HepG2 (cell line): ENCODE data around the gene AQP12A. TPM values are rescaled to one million over a fixed set of nuclear protein-coding genes. Genes with fewer than 3 reads are reported as not detected.

Source experiments
- AGO2 ChIP-seq: fragments of 200-400 bp; formaldehyde crosslinking; optimal IDR thresholded peaks from 2 replicates; pipeline ENCODE3; 2017; ENCODE audit warnings: mild to moderate bottlenecking, low read depth, low read length, moderate library complexity
- RFXANK ChIP-seq: IDR thresholded peaks from 2 replicates; pipeline ENCODE4 v1.6.1; 2016
- SAFB2 ChIP-seq: sonication (generic); formaldehyde crosslinking; IDR thresholded peaks from 2 replicates; pipeline ENCODE4 v1.5.1; 2020; ENCODE audit warnings: missing genetic modification reagents, low read depth, mild to moderate bottlenecking, borderline replicate concordance
- SIX1 ChIP-seq: sonication (generic); formaldehyde crosslinking; IDR thresholded peaks from 2 replicates; pipeline ENCODE4 v1.4.0; 2020; ENCODE audit warnings: missing genetic modification reagents, borderline replicate concordance
- YEATS4 ChIP-seq: sonication (generic); formaldehyde crosslinking; IDR thresholded peaks from 2 replicates; pipeline ENCODE4 v1.4.0; 2020; ENCODE audit warnings: missing genetic modification reagents, borderline replicate concordance
- ZNF263 ChIP-seq: sonication (generic); formaldehyde crosslinking; IDR thresholded peaks from 2 replicates; pipeline ENCODE4 v1.4.0; 2020; ENCODE audit warnings: missing genetic modification reagents
- polyA plus RNA-seq, 8 experiments: library from polyadenylated mRNA; depleted of rRNA in 3 of 8; stranded (reverse) in 7 of 8; unstranded in 1 of 8; fragments of >200 nt; fragmentation: Illumina TruSeq in 4 of 8; extraction: Trizol in 4 of 8; gene quantifications; 2 replicates each; pipeline versions ENCODE4 v1.2.1 to v1.2.3, GENCODE V29; 2011 to 2016; ENCODE audit warnings: low read depth in 4 of 8, missing spikeins in 1 of 8, mixed read lengths in 1 of 8; ENCODE audit not compliant: insufficient read depth in 1 of 8
- total RNA-seq, 5 experiments: library from RNA; depleted of rRNA; stranded (reverse); fragments of >200 nt; fragmentation: Illumina TruSeq; extraction: Trizol; gene quantifications; 2 replicates each; pipeline ENCODE4 v1.2.3, GENCODE V29; 2016; ENCODE audit warnings: low read depth in 1 of 5
- TF ChIP-seq, protein P1 (sequence below): sonication (generic); formaldehyde crosslinking; IDR thresholded peaks from 2 replicates; pipeline ENCODE4 v1.4.0; 2020; ENCODE audit warnings: mild to moderate bottlenecking, missing genetic modification reagents

Gene AQP12A
- total and polyA plus RNA-seq, 2 of the 13 experiments (the other 11 are each of a cell fraction or from before 2014, with no cell fraction given) = not detected

DNA sequence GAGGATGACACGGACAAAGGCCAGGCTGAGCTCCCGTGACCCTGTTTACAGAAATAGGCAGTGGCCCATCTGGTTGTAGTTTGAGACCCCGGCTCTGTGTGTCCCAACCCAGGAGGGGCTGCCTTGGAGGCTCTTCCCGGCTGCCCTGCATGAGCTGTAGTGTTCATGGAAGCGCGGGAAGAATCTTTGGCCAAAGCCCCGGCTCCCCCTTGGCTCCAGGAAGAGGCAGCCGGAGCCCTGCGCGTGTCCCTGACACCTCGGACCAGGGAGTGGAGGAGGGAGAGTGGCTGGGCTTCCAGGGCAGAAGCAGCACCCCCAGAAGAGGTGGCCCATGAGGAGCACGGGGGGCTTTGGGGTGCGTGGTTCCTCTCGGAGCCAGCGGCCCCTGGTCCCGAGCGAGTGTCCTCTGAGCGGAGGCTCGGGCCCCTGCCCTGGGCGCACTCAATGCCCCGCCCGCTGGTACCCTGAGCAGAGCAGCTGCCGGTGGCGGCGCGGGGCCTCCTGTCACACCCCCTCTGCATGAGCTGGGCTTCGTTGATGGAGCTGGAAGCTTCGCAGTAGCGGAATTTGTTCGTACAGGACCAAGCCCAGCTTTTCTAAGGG is 44.7 kb upstream of the AQP12A start (continued):
- TF ChIP-seq, protein P1, sequence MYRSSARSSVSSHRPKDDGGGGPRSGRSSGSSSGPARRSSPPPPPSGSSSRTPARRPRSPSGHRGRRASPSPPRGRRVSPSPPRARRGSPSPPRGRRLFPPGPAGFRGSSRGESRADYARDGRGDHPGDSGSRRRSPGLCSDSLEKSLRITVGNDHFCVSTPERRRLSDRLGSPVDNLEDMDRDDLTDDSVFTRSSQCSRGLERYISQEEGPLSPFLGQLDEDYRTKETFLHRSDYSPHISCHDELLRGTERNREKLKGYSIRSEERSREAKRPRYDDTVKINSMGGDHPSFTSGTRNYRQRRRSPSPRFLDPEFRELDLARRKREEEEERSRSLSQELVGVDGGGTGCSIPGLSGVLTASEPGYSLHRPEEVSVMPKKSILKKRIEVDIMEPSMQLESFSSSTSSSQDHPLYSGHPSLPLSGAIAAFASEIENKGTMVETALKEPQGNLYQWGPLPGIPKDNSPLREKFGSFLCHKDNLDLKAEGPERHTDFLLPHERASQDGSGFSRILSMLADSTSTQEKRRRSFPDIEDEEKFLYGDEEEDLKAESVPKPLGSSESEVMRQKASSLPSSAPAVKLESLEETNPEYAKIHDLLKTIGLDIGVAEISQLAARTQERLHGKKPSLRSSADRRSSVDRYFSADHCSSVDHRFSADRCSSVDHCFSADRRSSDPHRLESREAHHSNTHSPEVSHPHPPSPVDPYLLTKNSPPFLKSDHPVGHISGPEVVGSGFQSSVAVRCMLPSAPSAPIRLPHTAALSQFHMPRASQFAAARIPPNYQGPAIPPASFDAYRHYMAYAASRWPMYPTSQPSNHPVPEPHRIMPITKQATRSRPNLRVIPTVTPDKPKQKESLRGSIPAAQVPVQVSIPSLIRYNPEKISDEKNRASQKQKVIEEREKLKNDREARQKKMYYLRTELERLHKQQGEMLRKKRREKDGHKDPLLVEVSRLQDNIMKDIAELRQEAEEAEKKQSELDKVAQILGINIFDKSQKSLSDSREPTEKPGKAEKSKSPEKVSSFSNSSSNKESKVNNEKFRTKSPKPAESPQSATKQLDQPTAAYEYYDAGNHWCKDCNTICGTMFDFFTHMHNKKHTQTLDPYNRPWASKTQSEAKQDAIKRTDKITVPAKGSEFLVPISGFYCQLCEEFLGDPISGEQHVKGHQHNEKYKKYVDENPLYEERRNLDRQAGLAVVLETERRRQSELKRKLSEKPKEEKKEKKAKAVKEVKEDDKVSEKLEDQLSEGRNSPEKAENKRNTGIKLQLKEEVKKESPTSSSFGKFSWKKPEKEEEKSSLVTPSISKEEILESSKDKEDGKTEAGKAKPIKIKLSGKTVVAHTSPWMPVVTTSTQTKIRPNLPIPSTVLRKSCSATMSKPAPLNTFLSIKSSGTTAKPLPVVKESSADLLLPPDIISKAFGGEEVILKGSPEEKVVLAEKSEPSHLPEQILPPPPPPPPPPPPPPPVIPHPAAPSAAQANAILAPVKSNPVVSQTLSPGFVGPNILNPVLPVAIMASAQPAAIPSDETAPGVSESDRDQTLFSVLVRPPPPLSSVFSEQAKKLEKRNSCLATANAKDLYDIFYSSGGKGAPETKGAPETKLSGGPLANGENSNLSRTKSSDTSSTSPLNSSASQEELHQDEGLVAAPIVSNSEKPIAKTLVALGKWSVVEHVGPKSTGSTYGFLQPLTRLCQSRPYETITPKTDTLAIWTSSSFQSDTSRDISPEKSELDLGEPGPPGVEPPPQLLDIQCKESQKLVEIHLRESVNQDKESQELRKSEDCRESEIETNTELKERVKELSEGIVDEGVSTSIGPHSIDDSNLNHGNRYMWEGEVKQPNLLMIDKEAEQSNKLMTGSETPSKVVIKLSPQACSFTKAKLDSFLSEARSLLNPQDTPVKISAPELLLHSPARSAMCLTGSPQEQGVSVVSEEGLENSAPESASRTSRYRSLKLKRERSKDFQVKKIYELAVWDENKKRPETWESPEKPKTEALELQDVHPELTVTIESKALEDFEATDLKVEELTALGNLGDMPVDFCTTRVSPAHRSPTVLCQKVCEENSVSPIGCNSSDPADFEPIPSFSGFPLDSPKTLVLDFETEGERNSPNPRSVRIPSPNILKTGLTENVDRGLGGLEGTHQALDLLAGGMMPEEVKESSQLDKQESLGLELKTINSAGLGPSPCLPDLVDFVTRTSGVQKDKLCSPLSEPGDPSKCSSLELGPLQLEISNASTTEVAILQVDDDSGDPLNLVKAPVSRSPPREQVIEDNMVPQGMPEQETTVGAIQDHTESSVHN = no peak
- TF ChIP-seq RFXANK (CRISPR knock-in tag) = no peak
- TF ChIP-seq AGO2 = no peak
- no peak for TF ChIP-seq ZNF263
- no peak for TF ChIP-seq SIX1 (CRISPR knock-in tag)
- TF ChIP-seq YEATS4 (CRISPR knock-in tag) = no peak
- no peak for TF ChIP-seq SAFB2 (CRISPR knock-in tag)
